Measurements from ENCODE around the gene DACH1. TPM values are rescaled to one million over a fixed set of nuclear protein-coding genes. Genes with fewer than 3 reads are reported as not detected.
A peak's percentile ranks its signal among the peaks of the same experiment; 100 is the strongest.
"Not testable (repeated sequence)": the region's sequence is repeated elsewhere in the genome, so short reads cannot be mapped to it uniquely, and the experiment has no call there.

Gene DACH1
- total RNA-seq, 1 donor from 2014 or later = 39.5 TPM

DNA sequence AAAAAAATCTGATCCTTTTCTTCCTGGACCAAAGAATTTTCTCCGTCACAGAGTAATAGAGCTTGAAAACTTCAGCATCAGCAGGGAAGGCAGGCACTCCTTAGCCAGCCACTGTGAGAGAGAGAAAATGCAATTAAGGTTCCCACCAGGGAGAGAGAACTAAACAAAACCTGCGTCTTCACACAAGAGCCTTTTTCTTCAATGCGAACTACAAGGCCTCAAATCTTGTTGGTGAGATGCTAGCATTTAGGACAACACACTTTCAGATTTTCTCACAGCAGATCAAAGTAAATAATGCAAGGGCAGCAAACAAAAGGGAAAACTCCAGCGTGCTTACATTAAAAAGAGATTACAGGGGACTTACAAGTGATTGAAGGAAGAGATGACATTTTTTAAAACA lies 80.1 kb downstream of the DACH1 start:
- peak overlapping the region; percentile 6 for H3K27ac Mint-ChIP-seq

DNA sequence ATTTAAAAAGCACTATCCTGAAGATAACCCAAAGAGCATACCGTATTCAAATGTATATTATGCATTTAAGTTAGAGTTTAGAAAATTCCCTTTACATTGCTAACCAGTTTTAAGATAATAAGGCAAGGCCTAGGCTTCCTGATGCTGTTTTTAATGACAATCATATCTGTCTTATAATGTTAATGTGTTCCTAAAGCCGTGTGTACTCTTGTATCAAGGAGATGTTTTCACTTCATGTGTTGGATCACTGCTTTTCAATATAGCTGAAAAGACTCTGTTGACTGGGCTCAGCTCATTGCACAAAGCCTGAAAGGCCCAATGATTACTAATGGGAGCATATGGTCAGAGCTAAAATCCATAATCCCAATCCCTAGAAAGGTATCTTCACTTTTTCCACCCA lies 81.6 kb downstream of the DACH1 start:
- DNase-seq (ENCODE audit: extremely low spot score, unreplicated experiment) = no peak
- H3K27ac Mint-ChIP-seq = no peak overlapping the region
- peaks cover under 1% of the 10 kb centered on the region for H3K36me3 Mint-ChIP-seq
- H3K4me3 Mint-ChIP-seq = no peak overlapping the region
- TF ChIP-seq, protein P1, sequence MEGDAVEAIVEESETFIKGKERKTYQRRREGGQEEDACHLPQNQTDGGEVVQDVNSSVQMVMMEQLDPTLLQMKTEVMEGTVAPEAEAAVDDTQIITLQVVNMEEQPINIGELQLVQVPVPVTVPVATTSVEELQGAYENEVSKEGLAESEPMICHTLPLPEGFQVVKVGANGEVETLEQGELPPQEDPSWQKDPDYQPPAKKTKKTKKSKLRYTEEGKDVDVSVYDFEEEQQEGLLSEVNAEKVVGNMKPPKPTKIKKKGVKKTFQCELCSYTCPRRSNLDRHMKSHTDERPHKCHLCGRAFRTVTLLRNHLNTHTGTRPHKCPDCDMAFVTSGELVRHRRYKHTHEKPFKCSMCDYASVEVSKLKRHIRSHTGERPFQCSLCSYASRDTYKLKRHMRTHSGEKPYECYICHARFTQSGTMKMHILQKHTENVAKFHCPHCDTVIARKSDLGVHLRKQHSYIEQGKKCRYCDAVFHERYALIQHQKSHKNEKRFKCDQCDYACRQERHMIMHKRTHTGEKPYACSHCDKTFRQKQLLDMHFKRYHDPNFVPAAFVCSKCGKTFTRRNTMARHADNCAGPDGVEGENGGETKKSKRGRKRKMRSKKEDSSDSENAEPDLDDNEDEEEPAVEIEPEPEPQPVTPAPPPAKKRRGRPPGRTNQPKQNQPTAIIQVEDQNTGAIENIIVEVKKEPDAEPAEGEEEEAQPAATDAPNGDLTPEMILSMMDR (conservative IDR thresholded peaks at IDR 0.05) = no peak
- H3K9me3 Mint-ChIP-seq = no peaks in the 10 kb centered on the region
- H3K27me3 Mint-ChIP-seq = no peaks in the 10 kb centered on the region
- H3K4me1 Mint-ChIP-seq (ENCODE audit: unreplicated experiment) = peaks cover 12% of the 10 kb centered on the region

More for the DNA sequence above, 80.1 kb downstream of the DACH1 start:
- Mint-ChIP-seq H3K36me3 (peaks cover 9% of the 10 kb centered on the region), H3K27me3 (no peaks in the 10 kb centered on the region), H3K9me3 (no peaks in the 10 kb centered on the region), H3K4me1 (ENCODE audit: unreplicated experiment) (peaks cover 18% of the 10 kb centered on the region), H3K4me3 (peak overlapping the region; percentile 4)
- DNase-seq (ENCODE audit: extremely low spot score, unreplicated experiment) = no peak
- TF ChIP-seq, protein P1 (conservative IDR thresholded peaks at IDR 0.05) = no peak

DNA sequence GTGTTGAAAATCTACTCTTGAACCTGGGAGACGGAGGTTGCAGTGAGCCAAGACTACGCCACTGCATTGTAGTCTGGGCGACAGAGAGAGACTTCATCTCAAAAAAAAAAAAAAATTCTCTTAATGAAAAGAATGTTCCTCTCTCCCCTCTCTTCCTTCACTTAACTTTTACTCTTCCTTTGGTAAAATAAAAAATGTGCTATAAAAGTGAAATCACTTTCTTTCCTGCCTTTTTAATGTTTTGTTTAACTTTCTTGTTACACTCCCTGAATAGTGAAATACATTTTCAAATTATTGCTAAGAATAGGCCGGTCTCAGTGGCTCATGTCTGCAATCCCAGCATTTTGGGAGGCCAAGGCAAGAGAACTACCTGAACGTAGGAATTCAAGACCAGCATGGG lies 86.5 kb downstream of the DACH1 start:
- TF ChIP-seq, protein P1 (conservative IDR thresholded peaks at IDR 0.05) = no peak
- H3K36me3 Mint-ChIP-seq = peaks cover 12% of the 10 kb centered on the region
- H3K4me3 Mint-ChIP-seq = no peak overlapping the region
- peaks cover 5% of the 10 kb centered on the region for H3K4me1 Mint-ChIP-seq (ENCODE audit: unreplicated experiment)
- no peak overlapping the region for H3K27ac Mint-ChIP-seq
- DNase-seq (ENCODE audit: extremely low spot score, unreplicated experiment) = no peak
- H3K27me3 Mint-ChIP-seq = no peaks in the 10 kb centered on the region
- H3K9me3 Mint-ChIP-seq = no peaks in the 10 kb centered on the region

DNA sequence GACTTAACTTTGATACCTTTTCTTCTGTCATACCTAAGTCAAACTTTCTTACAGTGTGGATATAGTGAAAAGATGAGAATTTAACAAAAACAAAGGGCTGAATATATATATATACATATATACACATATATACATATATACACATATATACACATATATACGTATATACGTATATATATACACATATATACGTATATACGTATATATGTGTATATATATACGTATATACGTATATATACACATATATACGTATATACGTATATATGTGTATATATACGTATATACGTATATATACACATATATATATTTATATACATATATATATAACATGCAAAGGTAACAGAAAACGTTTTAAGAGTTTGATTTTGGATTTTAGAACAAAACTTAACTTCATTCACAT lies 88.0 kb downstream of the DACH1 start:
- H3K9me3 Mint-ChIP-seq, H3K27me3 Mint-ChIP-seq, H3K4me3 Mint-ChIP-seq: not testable (repeated sequence)

DNA sequence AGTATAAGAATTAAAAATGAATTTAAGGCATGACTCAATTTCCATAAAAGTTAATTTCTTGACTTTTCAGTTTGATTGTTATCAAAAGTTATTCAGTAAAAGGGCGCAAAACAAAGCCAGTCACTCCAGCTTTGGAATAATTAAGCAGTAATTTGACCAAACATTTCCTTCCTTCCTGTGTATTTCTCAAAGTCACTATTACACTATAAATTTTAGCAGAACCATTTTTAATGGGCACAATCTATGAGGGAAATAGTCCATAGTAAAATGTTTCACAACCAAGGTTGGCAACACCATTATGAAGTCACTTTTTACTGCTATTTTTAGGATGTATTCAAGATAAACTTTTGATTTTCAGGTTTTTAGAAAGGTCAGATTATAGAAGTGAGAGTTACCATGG lies 91.0 kb downstream of the DACH1 start:
- DNase-seq (ENCODE audit: extremely low spot score, unreplicated experiment) = no peak
- H3K4me1 Mint-ChIP-seq (ENCODE audit: unreplicated experiment) = peaks cover 23% of the 10 kb centered on the region
- TF ChIP-seq, protein P1 (conservative IDR thresholded peaks at IDR 0.05) = no peak
- H3K27ac Mint-ChIP-seq = no peak overlapping the region
- peaks cover 12% of the 10 kb centered on the region for H3K36me3 Mint-ChIP-seq
- no peaks in the 10 kb centered on the region for H3K9me3 Mint-ChIP-seq
- H3K4me3 Mint-ChIP-seq = no peak overlapping the region
- H3K27me3 Mint-ChIP-seq = no peaks in the 10 kb centered on the region

More for the DNA sequence above, 88.0 kb downstream of the DACH1 start:
- not testable (repeated sequence) for H3K4me1 Mint-ChIP-seq (ENCODE audit: unreplicated experiment); H3K27ac Mint-ChIP-seq; DNase-seq (ENCODE audit: extremely low spot score, unreplicated experiment)
- H3K36me3 Mint-ChIP-seq = peaks cover 12% of the 10 kb centered on the region

DNA sequence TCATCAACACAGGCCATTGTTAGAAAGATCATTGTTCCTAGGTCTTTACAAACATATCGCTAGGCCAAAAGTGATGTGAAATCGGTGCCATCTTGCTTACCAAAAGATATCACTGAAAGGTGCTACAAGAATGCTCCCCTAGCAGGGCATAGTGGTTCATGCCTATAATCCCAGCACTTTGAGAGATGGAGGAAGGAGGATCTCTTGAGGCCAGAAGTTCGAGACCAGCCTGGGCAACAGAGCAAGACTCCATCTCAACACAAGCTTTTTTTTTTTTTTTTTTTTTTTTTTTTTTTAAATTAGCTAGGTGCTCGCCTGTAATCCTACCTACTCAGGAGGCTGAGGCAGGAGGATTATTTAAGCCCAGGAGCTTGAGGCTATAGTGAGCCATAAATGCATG lies 92.1 kb downstream of the DACH1 start:
- TF ChIP-seq, protein P1 (conservative IDR thresholded peaks at IDR 0.05) = no peak
- Mint-ChIP-seq H3K4me3 (no peak overlapping the region), H3K27me3 (no peaks in the 10 kb centered on the region), H3K27ac (no peak overlapping the region), H3K4me1 (ENCODE audit: unreplicated experiment) (peaks cover 23% of the 10 kb centered on the region), H3K36me3 (peaks cover 12% of the 10 kb centered on the region), H3K9me3 (no peaks in the 10 kb centered on the region)
- no peak for DNase-seq (ENCODE audit: extremely low spot score, unreplicated experiment)

Data from type B pancreatic cell (in vitro differentiated cells).